HUES6 (cell line): ENCODE results near the gene SORBS2.

Experiments
- H3K27ac ChIP-seq: 2 replicates; pipeline ENCODE4 v1.7.0; 2013; ENCODE audit warnings: low read depth, mild to moderate bottlenecking, low read length, inconsistent platforms
- H3K27me3 ChIP-seq: 2 replicates; pipeline ENCODE4 v1.6.1; 2013; ENCODE audit warnings: low read length; ENCODE audit not compliant: control insufficient read depth, insufficient read depth
- H3K36me3 ChIP-seq: 2 replicates; pipeline ENCODE4 v1.6.1; 2013; ENCODE audit warnings: low read length; ENCODE audit not compliant: control insufficient read depth, insufficient read depth
- H3K4me1 ChIP-seq: 2 replicates; pipeline ENCODE4 v1.6.1; 2013; ENCODE audit warnings: low read length; ENCODE audit not compliant: control insufficient read depth, insufficient read depth
- H3K4me3 ChIP-seq: 2 replicates; pipeline ENCODE4 v1.5.1; 2013; ENCODE audit warnings: low read depth, low read length
- H3K9ac ChIP-seq: one replicate; pipeline ENCODE4 v1.6.1; 2013; ENCODE audit warnings: mild to moderate bottlenecking, low read length
- H3K9me3 ChIP-seq: 2 replicates; pipeline ENCODE4 v1.6.1; 2013; ENCODE audit warnings: low read depth, low read length; ENCODE audit not compliant: control insufficient read depth, insufficient read depth

SORBS2 gene

DNA sequence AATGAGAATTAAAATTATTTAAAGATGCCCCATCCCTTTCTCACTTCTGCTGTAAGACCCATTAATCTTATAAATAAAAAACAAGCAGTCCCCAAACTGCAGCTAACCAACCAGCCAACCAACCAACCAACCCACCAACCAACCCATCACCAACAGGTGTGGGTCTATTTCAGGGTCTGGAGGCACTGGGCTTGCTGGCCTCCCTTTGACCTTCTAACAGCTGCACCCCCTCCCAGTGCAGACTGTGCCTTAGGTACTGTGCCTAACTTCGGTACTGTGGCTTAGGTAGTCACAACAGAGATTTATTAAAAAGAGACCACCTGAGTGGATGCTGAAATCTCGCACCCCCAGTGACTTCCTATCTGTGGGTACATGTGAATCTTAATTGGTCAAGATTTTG is 128.1 kb downstream of the SORBS2 start:
- Histone ChIP-seq H3K9me3 (no peaks in the 10 kb centered on the region), H3K36me3 (no peaks in the 10 kb centered on the region), H3K4me3 (no peak overlapping the region), H3K27ac (no peak overlapping the region), H3K4me1 (no peaks in the 10 kb centered on the region), H3K27me3 (no peaks in the 10 kb centered on the region), H3K9ac (no peak overlapping the region)

DNA sequence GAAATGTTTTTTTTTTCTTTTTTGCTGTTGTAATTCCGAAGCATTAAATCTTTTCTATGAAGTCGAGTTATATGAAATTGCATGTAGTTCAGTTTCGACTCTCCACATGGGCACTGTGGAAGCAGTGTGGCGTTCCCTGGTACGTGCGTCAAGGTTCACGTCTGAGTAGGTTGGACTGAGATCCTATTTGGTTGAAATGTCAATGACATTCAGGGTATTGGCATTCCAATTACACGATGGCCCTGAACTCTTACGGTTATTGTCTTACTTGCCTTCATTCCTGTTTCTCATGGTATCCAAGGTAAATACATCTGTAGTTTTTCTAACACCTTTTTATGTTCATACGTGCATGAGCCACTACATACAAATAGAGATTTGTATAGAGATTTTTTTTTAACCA is 128.8 kb downstream of the SORBS2 start:
- no peaks in the 10 kb centered on the region for H3K9me3 ChIP-seq
- H3K27me3 ChIP-seq, result no peaks in the 10 kb centered on the region
- H3K27ac ChIP-seq, result no peak overlapping the region
- H3K36me3 ChIP-seq, result no peaks in the 10 kb centered on the region
- no peak overlapping the region for H3K9ac ChIP-seq
- H3K4me3 ChIP-seq, result no peak overlapping the region
- H3K4me1 ChIP-seq, result no peaks in the 10 kb centered on the region

DNA sequence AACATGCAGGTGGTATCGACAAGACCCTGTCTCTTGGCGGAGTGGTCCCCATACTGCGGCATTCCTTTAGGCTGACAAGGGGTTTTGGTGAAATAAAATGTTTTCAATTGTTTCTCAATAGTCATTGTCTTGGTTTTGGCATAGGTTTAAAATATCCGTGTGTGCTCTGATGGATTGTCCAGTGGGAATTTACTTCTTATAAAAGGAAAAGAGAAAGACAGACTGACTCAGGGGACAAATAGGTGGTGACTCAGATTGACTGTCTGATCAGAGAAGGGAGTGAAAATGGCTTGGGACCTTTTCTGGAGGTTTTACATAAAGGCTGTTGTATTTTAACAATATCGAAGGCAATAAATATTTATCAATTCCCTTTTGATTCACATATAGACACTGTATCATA is 129.8 kb downstream of the SORBS2 start:
- Histone ChIP-seq H3K9me3 (no peaks in the 10 kb centered on the region), H3K27ac (no peak overlapping the region), H3K9ac (no peak overlapping the region), H3K4me1 (no peaks in the 10 kb centered on the region), H3K36me3 (no peaks in the 10 kb centered on the region), H3K4me3 (no peak overlapping the region), H3K27me3 (no peaks in the 10 kb centered on the region)

DNA sequence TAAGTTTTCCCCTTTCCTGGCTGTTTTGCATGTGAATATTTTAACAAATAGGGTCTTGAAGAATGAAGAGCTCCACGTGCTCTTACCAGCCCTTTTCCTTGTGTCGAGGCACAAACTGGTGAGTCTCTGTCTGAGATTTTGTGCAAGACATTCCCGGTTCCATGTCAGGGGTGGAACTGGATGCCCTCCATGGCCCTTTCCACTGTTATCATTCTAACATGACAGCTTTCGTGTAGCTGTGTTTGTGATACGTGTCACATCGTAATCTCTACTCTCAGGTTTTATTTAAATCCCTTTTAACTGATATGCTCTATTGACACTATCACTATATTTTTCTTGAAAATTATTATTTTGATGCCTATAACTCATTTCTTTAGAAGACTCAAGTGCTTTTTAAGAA is 130.4 kb downstream of the SORBS2 start:
- H3K4me1 ChIP-seq, result no peaks in the 10 kb centered on the region
- H3K36me3 ChIP-seq, result no peaks in the 10 kb centered on the region
- H3K27ac ChIP-seq, result no peak overlapping the region
- H3K9ac ChIP-seq, result no peak overlapping the region
- H3K9me3 ChIP-seq, result no peaks in the 10 kb centered on the region
- no peaks in the 10 kb centered on the region for H3K27me3 ChIP-seq
- H3K4me3 ChIP-seq, result no peak overlapping the region

DNA sequence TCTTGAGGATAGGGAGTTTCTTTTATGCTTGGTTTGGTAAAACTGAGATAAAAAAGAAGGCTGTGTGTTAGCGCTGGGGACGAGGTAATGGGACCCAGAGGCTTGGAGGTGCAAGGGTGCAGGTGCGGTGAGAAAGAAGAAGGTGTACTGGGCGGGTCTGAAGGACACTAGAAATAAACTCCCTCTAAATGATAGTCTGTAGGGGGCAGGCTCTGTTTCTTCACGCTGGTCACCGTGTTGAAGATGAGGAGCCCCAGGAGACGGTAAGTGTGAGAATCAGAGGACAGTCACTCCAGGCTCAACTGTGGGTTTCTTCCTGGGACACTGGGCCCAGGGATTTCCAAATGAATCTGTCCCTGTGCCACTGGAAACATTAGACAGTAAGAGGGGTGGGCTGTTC is 131.4 kb downstream of the SORBS2 start:
- Histone ChIP-seq H3K4me1 (no peaks in the 10 kb centered on the region), H3K27ac (no peak overlapping the region), H3K36me3 (no peaks in the 10 kb centered on the region), H3K9ac (no peak overlapping the region), H3K4me3 (no peak overlapping the region), H3K9me3 (no peaks in the 10 kb centered on the region), H3K27me3 (no peaks in the 10 kb centered on the region)

DNA sequence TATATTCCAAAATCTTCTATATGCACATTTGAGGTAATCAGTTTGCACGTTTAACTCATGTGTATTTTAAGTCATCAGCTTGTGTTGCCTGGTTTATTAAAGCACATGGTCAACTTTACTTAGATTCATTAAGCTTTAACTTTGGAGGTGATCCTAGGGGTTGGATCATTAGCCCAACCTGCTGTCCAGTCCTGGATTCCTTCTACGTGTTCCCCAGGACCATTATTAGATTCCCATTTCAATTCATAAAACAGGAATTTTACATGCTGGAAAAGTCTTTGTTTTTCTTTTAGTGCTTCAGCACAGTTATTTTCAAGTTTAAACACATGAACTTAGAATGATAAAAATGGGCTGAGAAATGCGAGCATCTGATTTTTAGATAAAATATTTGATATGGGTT is 132.5 kb downstream of the SORBS2 start:
- Histone ChIP-seq H3K36me3 (no peaks in the 10 kb centered on the region), H3K9me3 (no peaks in the 10 kb centered on the region), H3K4me1 (no peaks in the 10 kb centered on the region), H3K27me3 (no peaks in the 10 kb centered on the region), H3K27ac (no peak overlapping the region), H3K4me3 (no peak overlapping the region), H3K9ac (no peak overlapping the region)

DNA sequence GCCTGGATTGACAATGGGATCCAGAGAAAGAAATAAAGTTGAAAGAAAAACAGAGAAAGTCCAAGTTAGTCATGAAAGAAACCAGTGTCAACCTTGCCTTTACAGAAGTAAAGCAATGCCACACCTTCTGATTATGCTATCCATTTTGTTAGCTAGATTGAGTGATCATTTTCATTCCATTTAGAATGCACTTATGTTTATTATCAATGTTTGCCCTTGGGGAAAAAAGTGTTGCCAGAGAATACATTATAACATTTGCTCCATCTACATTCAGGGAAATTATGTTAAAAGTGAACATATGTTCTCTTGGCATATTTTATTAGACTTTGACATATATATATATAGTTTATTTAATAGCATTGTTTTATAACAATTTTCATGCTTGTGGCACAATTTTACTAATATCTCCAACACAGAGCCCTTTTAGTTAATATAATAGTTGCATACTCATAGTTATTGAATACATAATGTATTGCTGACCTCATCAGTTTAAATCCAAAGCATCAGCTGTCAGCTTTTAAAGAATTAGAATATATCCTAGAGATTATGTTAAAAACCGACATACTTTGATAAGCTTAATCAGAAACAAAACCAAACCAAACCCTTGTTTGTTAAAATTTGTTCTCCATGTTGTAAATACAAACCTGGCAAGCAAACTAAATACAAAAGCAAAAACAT is 134.2 kb downstream of the SORBS2 start:
- H3K9me3 ChIP-seq, result no peaks in the 10 kb centered on the region
- no peaks in the 10 kb centered on the region for H3K36me3 ChIP-seq
- no peak overlapping the region for H3K9ac ChIP-seq

DNA sequence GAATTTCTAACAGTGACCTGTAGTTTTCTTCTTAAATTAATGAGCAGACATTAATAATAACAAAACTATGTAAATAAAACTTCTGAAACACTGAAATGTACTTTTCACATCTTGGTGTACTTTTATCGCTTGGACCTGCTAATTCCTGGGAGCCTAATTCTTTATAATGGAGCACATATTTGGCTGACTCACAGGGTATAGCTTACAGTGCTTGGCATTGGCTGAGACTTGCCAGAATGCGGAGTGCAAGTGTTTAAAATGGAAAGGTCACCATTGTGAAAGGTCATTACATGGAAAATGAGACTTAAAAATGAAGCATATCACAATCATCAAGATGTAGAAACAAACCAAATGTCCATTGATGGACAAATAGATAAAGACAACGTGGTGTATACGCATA is 139.4 kb downstream of the SORBS2 start:
- H3K4me1 ChIP-seq, result no peaks in the 10 kb centered on the region
- H3K9me3 ChIP-seq, result no peaks in the 10 kb centered on the region
- H3K9ac ChIP-seq, result no peak overlapping the region
- no peaks in the 10 kb centered on the region for H3K27me3 ChIP-seq
- H3K27ac ChIP-seq, result no peak overlapping the region
- H3K36me3 ChIP-seq, result no peaks in the 10 kb centered on the region
- H3K4me3 ChIP-seq, result no peak overlapping the region

More for the DNA sequence above, 134.2 kb downstream of the SORBS2 start:
- Histone ChIP-seq H3K27ac (no peak overlapping the region), H3K27me3 (no peaks in the 10 kb centered on the region), H3K4me3 (no peak overlapping the region), H3K4me1 (no peaks in the 10 kb centered on the region)

DNA sequence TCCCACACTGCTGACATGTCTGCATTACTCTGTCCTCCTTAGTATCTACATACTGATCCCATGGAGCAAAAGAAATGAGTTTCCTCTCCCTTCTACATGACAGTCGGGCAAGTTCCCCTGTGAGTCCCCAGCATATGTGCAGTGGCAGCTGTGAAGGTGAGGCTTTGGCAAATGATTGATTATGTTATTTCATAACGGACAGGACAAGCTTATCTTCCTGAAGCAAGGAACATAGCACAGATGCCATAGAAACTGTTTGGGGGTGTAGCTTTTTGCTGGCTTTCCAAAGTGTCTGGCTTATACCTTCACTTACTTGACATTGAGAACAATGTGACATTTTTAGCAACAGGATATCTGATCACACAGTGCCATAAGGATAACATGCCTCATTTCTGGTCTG is 139.8 kb downstream of the SORBS2 start:
- no peaks in the 10 kb centered on the region for H3K4me1 ChIP-seq
- H3K9me3 ChIP-seq, result no peaks in the 10 kb centered on the region
- H3K9ac ChIP-seq, result no peak overlapping the region
- no peak overlapping the region for H3K4me3 ChIP-seq
- no peak overlapping the region for H3K27ac ChIP-seq
- H3K27me3 ChIP-seq, result no peaks in the 10 kb centered on the region
- H3K36me3 ChIP-seq, result no peaks in the 10 kb centered on the region

DNA sequence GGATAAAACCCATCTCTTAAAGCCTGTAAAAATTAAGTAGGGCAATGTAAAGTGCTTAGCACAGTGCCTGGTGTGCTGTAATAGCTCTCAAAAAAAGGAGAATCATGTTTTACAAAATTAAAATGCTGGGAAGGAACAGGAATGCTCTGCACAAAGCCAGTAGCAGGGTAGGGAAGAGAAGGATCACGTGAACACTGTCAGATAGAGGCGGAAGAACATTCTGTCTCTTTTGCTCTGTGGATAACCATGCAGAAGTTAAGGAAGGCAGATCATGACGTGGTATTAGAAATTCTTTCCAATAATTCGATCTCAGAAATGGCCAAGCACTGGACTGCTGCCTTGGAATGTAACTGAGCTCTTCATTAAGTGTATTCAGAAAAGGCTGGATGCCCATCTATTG is 140.5 kb downstream of the SORBS2 start:
- Histone ChIP-seq H3K9ac (no peak overlapping the region), H3K9me3 (no peaks in the 10 kb centered on the region), H3K36me3 (no peaks in the 10 kb centered on the region), H3K4me1 (no peaks in the 10 kb centered on the region), H3K27me3 (no peaks in the 10 kb centered on the region), H3K27ac (no peak overlapping the region), H3K4me3 (no peak overlapping the region)

DNA sequence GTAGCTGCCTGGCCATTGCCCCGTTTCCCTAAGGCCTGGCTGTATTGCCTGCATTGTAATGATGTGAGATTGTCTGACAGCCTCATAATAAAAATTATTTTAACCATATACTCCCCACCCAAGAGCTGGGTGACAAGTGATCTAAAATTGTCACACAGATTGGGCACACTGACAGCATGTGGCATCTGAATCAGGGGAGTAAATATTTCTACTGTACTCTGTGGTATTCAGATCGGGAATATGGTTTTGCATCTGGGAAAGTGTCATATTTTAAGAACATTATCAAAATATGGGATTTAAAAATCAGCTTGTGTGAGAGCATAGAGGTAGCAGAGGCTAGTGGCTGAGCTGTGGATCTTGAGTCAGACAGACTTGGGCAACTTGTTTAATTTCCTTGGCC is 140.9 kb downstream of the SORBS2 start:
- Histone ChIP-seq H3K27me3 (no peaks in the 10 kb centered on the region), H3K4me3 (no peak overlapping the region), H3K9ac (no peak overlapping the region), H3K4me1 (no peaks in the 10 kb centered on the region), H3K36me3 (no peaks in the 10 kb centered on the region), H3K27ac (no peak overlapping the region), H3K9me3 (no peaks in the 10 kb centered on the region)

DNA sequence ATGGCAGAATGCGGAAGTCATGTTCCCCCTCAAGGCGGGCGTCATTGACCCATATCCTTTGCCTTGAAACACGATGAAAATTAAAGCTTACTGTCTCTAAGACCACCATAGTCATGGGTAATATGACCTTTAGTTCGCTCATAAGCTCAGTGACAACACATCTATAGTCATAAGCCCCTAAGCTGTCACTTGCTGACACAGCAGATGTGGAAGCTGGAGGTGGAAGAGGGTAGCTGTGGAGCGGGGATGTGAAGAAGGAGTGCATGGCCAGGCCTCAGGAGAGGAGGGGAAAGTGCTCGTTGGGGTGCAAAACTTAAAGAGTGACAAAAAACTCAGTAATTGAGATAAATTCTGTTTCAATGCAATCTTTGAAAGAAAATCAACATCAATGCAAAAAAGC is 142.7 kb downstream of the SORBS2 start:
- H3K9ac ChIP-seq, result no peak overlapping the region
- no peak overlapping the region for H3K27ac ChIP-seq
- H3K4me1 ChIP-seq, result no peaks in the 10 kb centered on the region; the same call in 1 of the 2 replicates
- no peaks in the 10 kb centered on the region for H3K9me3 ChIP-seq
- H3K4me3 ChIP-seq, result no peak overlapping the region
- no peaks in the 10 kb centered on the region for H3K36me3 ChIP-seq
- no peaks in the 10 kb centered on the region for H3K27me3 ChIP-seq
